GM12801 (cell line): ENCODE results near the gene OR10G7.

Experiments
- CTCF ChIP-seq: IDR thresholded peaks from one replicate; pipeline ENCODE4 v1.5.1; 2011; ENCODE audit warnings: control low read depth; ENCODE audit not compliant: insufficient read length; ENCODE audit errors: extremely low read depth

The OR10G7 gene

GRCh38 chr11:124036666-124037065 lies 4.5 kb downstream of the OR10G7 start:
- TF ChIP-seq CTCF = no peak

- no peak for TF ChIP-seq CTCF
These were observed 14.6 kb downstream of the OR10G7 start, which contains the start of gene OR10G8 for GRCh38 chr11:124026498-124026897. TSS of gene OR10G8 (plus strand) at chr11:124026798. CDS start at chr11:124029623, 2,825 bp downstream.

- no peak for TF ChIP-seq CTCF
These were observed 28.4 kb downstream of the OR10G7 start, which contains the start of gene OR10G4 for GRCh38 chr11:124012697-124013096. TSS of gene OR10G4 (plus strand) at chr11:124012997. CDS start at chr11:124015575, 2,578 bp downstream.

GRCh38 chr11:123995119-123995518 lies 46.0 kb downstream of the OR10G7 start, which contains the start of gene OR10G6:
TSS of gene OR10G6 (minus strand) at chr11:123995161. CDS start at chr11:123995161, 0 bp downstream.
- TF ChIP-seq CTCF = no peak
